ENCODE results near the gene UTP11.

UTP11 gene

GRCh38 chr1:38022810-38023209 lies 10.3 kb downstream of the UTP11 start:
- no peak overlapping the region for H3K4me3 ChIP-seq (ENCODE audit: low read depth, low read length)
- TF ChIP-seq CTCF (IDR thresholded peaks at IDR 0.05; ENCODE audit: borderline replicate concordance, insufficient read depth, low read depth, low read length), result no peak

- no peak overlapping the region for H3K4me3 ChIP-seq (ENCODE audit: low read depth, low read length)
- TF ChIP-seq CTCF (IDR thresholded peaks at IDR 0.05; ENCODE audit: borderline replicate concordance, insufficient read depth, low read depth, low read length), result no peak
These were observed 12.7 kb downstream of the UTP11 start for GRCh38 chr1:38025233-38025632.

GRCh38 chr1:38025664-38026063 lies 13.1 kb downstream of the UTP11 start:
- no peak for TF ChIP-seq CTCF (IDR thresholded peaks at IDR 0.05; ENCODE audit: borderline replicate concordance, insufficient read depth, low read depth, low read length)

GRCh38 chr1:38026592-38027200 lies 14.2 kb downstream of the UTP11 start:
- TF ChIP-seq CTCF (IDR thresholded peaks at IDR 0.05; ENCODE audit: borderline replicate concordance, insufficient read depth, low read depth, low read length), result peak; percentile 64
- H3K4me3 ChIP-seq (ENCODE audit: low read depth, low read length), result no peak overlapping the region

More at GRCh38 chr1:38025664-38026063, 13.1 kb downstream of the UTP11 start:
- no peak overlapping the region for H3K4me3 ChIP-seq (ENCODE audit: low read depth, low read length)

GRCh38 chr1:38027201-38028104 lies 14.9 kb downstream of the UTP11 start:
- H3K4me3 ChIP-seq (ENCODE audit: low read depth, low read length), result no peak overlapping the region

GRCh38 chr1:38028105-38028591 lies 15.6 kb downstream of the UTP11 start:
- no peak for TF ChIP-seq CTCF (IDR thresholded peaks at IDR 0.05; ENCODE audit: borderline replicate concordance, insufficient read depth, low read depth, low read length)

More at GRCh38 chr1:38027201-38028104, 14.9 kb downstream of the UTP11 start:
- TF ChIP-seq CTCF (IDR thresholded peaks at IDR 0.05; ENCODE audit: borderline replicate concordance, insufficient read depth, low read depth, low read length), result no peak

More at GRCh38 chr1:38028105-38028591, 15.6 kb downstream of the UTP11 start:
- no peak overlapping the region for H3K4me3 ChIP-seq (ENCODE audit: low read depth, low read length)
